ENCODE data around the gene NEK6.
"Not testable (repeated sequence)": the region's sequence is repeated elsewhere in the genome, so short reads cannot be mapped to it uniquely, and the experiment has no call there.

NEK6 gene

GRCh38 chr9:124248960-124249359 is 8.8 kb upstream of the NEK6 start:
- Histone ChIP-seq H3K4me3 (no peak overlapping the region), H3K27ac (no peak overlapping the region), H3K4me2 (no peak overlapping the region), H3K36me3 (no peaks in the 10 kb centered on the region), H3K9ac (no peak overlapping the region), H3K9me3 (no peaks in the 10 kb centered on the region), H4K20me1 (no peaks in the 10 kb centered on the region), H3K4me1 (peaks cover 28% of the 10 kb centered on the region), H3K27me3 (no peaks in the 10 kb centered on the region)
- TF ChIP-seq Cebpa-rat (IDR thresholded peaks at IDR 0.05), result no peak

GRCh38 chr9:124251204-124251603 is 6.5 kb upstream of the NEK6 start:
- Histone ChIP-seq H3K9me3 (no peaks in the 10 kb centered on the region), H3K27me3 (no peaks in the 10 kb centered on the region), H4K20me1 (no peaks in the 10 kb centered on the region), H3K9ac (no peak overlapping the region), H3K4me3 (no peak overlapping the region), H3K4me1 (peaks cover 44% of the 10 kb centered on the region), H3K27ac (no peak overlapping the region), H3K4me2 (peak overlapping the region; percentile 22; the same call in 1 of the 2 replicates), H3K36me3 (no peaks in the 10 kb centered on the region)
- TF ChIP-seq Cebpa-rat (IDR thresholded peaks at IDR 0.05), result no peak

DNA sequence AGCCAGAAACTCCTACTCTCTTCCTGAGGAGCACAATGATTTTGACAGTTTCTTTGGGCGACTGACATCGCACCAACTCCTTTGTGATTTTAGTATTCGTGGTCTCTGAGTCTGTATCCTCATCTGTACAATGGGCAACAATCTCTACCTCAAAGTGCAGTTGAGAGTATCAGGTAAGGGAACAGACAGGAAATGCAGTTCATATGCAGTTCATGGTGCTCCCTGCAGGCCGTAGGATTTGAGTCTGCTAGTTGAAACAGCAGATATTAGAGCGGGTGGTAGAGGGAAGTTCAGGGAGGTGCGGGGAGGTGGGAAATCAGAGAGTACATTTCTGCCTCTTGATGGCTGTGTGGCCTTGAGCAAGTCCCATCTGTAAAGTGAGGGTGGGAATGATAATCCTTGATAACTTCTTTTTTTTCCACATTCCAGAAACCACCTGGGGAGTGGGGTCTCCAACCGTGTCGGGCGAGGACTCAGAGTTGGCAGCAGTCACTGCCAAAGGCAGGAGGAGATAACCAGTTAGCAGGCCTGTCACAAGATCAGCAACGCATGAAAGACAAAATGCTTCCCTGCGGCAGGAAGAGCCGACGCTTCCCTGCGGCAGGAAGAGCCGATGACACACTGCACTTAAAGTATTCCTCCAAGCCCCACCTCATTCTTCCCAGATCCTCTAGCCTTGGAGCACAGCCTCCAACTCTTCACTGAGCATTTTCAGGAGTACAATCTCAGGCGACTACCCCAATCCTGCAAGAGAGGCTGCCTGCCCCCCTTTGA is 6.0 kb upstream of the NEK6 start:
- H3K4me1 ChIP-seq, result peaks cover 50% of the 10 kb centered on the region
- H3K9me3 ChIP-seq, result no peaks in the 10 kb centered on the region
- 0 out of 2 replicates have a peak overlapping the region, but pooled peaks have one; percentile 22 for H3K4me2 ChIP-seq
- no peaks in the 10 kb centered on the region for H3K27me3 ChIP-seq
- TF ChIP-seq Cebpa-rat (IDR thresholded peaks at IDR 0.05), result no peak
- H3K9ac ChIP-seq, result no peak overlapping the region
- H3K27ac ChIP-seq, result no peak overlapping the region
- no peak overlapping the region for H3K4me3 ChIP-seq
- H4K20me1 ChIP-seq, result no peaks in the 10 kb centered on the region
- H3K36me3 ChIP-seq, result no peaks in the 10 kb centered on the region

GRCh38 chr9:124252878-124253277 is 4.9 kb upstream of the NEK6 start:
- not testable (repeated sequence) for H3K9me3 ChIP-seq, H3K9ac ChIP-seq, H3K4me2 ChIP-seq, H3K27ac ChIP-seq, H3K4me3 ChIP-seq, H3K27me3 ChIP-seq, H3K36me3 ChIP-seq, H4K20me1 ChIP-seq
- peaks cover 59% of the 10 kb centered on the region for H3K4me1 ChIP-seq

- Histone ChIP-seq H3K36me3 (no peaks in the 10 kb centered on the region), H4K20me1 (no peaks in the 10 kb centered on the region), H3K27ac (0 out of 2 replicates have a peak overlapping the region, but pooled peaks have one; percentile 26), H3K9ac (no peak overlapping the region), H3K9me3 (no peaks in the 10 kb centered on the region), H3K27me3 (no peaks in the 10 kb centered on the region), H3K4me2 (peak overlapping the region; percentile 32; the same call in 1 of the 2 replicates), H3K4me1 (peaks cover 62% of the 10 kb centered on the region), H3K4me3 (no peak overlapping the region)
- no peak for TF ChIP-seq Cebpa-rat (IDR thresholded peaks at IDR 0.05)
Measured at GRCh38 chr9:124254261-124254682, 3.5 kb upstream of the NEK6 start.

DNA sequence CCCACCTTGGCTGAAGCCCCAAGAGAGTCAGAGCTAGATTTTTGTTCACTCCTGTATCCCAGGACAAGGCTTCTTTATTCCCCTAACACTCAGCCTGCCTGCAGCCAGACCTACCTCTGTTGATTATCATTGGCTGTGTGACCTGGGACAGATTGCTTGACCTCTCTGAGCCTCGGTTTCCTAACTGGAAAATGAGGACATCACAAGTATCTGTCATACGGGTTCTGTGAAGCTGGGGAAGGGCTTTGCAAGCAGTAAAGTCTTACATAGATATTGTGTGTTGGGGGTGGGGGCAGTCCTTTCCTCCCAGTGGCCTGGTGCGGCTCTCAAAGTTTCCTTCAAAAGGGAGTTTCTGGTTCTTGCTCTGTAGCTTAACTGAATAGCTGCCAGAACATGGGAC is 2.5 kb upstream of the NEK6 start:
- Histone ChIP-seq H3K27ac (peak overlapping the region; percentile 45; the same call in 1 of the 2 replicates), H3K4me2 (no peak overlapping the region; the same call in 1 of the 2 replicates), H3K4me1 (peaks cover 71% of the 10 kb centered on the region), H3K4me3 (no peak overlapping the region), H4K20me1 (peaks cover 4% of the 10 kb centered on the region), H3K36me3 (no peaks in the 10 kb centered on the region), H3K27me3 (no peaks in the 10 kb centered on the region), H3K9me3 (no peaks in the 10 kb centered on the region), H3K9ac (no peak overlapping the region)
- no peak for TF ChIP-seq Cebpa-rat (IDR thresholded peaks at IDR 0.05)

DNA sequence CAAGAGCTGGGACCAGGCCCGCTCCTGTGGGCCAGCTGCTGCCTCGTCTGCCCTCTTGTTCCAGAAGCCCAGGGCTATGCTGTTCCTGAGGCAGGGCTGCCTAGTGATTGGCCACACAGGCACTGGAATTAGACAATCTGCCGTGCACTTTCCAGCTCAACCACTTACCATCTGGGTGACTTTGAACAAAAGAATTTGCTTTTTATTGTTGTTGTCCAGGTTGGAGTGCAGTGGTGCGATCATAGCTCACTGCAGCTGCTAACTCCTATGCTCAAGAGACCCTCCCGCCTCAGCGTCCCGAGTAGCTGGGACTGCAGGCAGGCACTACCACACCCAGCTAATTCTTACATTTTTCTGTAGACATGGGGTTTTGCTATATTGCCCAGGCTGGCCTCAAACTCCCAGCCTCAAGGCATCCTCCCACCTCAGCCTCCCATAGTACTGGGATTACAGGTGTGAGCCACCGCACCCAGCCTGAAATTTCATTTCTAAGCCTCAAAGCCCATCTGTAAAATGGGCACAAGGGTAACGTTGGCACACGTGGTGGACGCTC is 1.2 kb upstream of the NEK6 start:
- H3K27ac ChIP-seq, result peak overlapping the region; percentile 96
- no peaks in the 10 kb centered on the region for H3K27me3 ChIP-seq
- TF ChIP-seq Cebpa-rat (IDR thresholded peaks at IDR 0.05), result no peak
- H3K4me2 ChIP-seq, result peak overlapping the region; percentile 91
- H3K9me3 ChIP-seq, result no peaks in the 10 kb centered on the region
- H3K9ac ChIP-seq, result peak overlapping the region; percentile 38; the same call in 1 of the 2 replicates
- no peak overlapping the region for H3K4me3 ChIP-seq
- no peaks in the 10 kb centered on the region for H3K36me3 ChIP-seq
- peaks cover 18% of the 10 kb centered on the region for H4K20me1 ChIP-seq
- H3K4me1 ChIP-seq, result peaks cover 77% of the 10 kb centered on the region

DNA sequence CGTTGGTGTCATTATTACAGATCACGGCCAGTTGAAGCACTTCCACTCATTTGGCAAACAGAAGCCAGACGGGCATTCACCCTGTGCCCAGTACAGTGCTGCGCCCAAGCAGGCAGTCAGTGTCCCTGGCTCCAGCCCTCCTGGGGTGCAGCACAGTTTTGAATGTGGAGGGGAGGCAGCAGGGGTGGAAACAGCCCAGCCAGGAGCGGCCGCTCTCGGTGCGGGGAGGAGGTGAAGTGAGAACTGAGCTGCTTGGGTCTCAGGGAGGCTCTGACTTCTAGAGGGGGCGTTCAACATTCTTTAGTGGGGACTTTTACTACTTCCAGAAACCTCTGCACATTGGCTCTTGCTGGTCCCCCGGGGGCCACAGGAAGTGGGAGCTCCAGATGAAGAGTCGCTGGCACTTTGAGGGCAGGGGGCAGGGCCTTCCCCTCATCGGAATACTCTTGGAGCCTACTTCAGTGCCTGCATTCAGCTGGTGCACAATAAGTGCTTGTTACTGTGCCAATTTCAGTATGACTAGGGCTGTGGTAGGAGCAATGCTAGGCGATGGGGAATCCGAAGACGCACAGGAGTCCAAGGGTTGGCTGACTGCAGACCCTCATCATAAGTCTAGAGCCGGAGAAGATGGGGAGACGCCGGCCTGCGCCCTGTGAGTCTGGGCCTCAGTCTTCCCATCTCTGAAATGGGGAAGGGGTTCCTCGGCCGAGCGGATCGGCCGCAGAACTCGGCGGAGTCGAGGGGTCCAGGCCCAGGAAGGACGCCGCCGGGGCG is 492 bp upstream of the NEK6 start:
- Histone ChIP-seq H3K9ac (peak overlapping the region; percentile 95), H3K36me3 (peaks cover 6% of the 10 kb centered on the region), H3K4me2 (peak overlapping the region; percentile 91), H3K27me3 (no peaks in the 10 kb centered on the region), H3K27ac (peak overlapping the region; percentile 96), H3K4me1 (peaks cover 79% of the 10 kb centered on the region), H4K20me1 (peaks cover 25% of the 10 kb centered on the region), H3K4me3 (peak overlapping the region; percentile 90), H3K9me3 (no peaks in the 10 kb centered on the region)
- TF ChIP-seq Cebpa-rat (IDR thresholded peaks at IDR 0.05), result no peak

DNA sequence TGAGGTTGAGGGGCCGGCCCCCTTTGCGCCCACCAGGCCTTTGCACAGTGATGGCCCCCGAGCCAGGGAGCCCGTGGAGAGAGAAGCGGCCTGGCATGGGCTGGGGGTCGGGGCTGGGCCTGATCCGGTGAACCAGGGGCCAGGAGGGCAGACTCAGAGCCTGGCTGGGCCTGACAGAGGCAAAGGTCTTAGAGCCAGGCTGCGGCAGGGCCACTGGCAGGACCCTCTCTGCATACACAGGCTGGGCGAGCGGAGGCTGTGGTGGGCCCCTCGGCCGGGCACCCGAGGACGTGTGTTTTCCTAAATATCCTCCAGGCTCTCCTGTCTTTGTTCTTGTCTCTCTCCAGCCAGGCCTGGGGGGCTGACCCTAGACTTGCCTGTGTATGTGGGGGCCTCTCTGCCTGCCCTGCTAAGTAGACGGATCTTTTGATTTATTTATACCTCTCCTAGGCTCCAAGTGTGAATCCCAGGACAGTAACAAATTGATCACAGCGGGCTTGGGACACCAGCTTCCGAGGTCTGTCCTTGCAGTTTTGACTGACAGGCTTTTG is 933 bp downstream of the NEK6 start:
- H3K36me3 ChIP-seq, result peaks cover 20% of the 10 kb centered on the region
- peak overlapping the region; percentile 90 for H3K4me3 ChIP-seq
- H3K4me1 ChIP-seq, result peaks cover 87% of the 10 kb centered on the region
- no peak for TF ChIP-seq Cebpa-rat (IDR thresholded peaks at IDR 0.05)
- H3K27me3 ChIP-seq, result no peaks in the 10 kb centered on the region
- H3K9ac ChIP-seq, result peak overlapping the region; percentile 95
- H3K4me2 ChIP-seq, result peak overlapping the region; percentile 91
- peaks cover 39% of the 10 kb centered on the region for H4K20me1 ChIP-seq
- H3K27ac ChIP-seq, result peak overlapping the region; percentile 96
- H3K9me3 ChIP-seq, result no peaks in the 10 kb centered on the region
